DMS153 treated with DMSO at 0.1 percent for 48 hours (cell line): ENCODE data around the gene PARD6B.
A peak's percentile ranks its signal among the peaks of the same experiment; 100 is the strongest.
"Not testable (repeated sequence)": the region's sequence is repeated elsewhere in the genome, so short reads cannot be mapped to it uniquely, and the experiment has no call there.

ENCODE experiments used
- DNase-seq: peaks from one replicate; lab custom pipeline; 2025; ENCODE audit not compliant: unreplicated experiment; lab: John Stamatoyannopoulos, UW

The PARD6B gene

DNA sequence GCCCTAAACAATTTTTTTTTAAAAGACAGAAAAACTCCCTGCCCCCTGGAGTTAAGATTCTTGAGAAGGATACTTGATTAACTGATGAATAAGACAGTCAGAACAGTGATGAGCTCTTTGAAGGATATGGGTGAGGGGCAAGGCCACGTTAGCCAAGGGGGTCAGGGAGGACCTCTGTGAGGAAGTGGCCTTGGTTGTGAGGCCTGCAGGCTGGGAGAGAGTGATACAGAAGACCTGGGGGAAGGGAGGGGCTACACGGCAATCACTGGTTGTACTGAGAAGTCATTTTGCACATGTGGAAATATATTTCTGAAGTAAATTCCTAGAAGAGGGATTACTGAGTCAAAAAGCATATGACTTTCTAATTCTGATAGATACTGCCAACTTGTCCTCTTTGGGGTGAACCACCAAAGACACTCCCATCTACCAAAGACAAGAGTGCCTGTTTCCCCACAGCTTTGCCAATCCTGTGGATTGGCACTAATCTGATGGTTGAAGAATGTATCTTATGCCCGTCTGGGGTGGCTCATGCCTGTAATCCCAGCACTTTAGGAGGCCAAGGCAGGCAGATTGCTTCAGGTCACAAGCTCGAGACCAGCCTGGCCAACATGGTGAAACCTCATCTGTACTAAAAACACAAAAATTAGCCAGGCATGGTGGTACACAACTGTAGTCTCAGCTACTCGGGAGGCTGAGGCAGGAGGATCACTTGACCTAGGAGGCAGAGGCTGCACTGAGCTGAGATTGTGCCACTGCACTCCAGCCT is 41.2 kb downstream of the PARD6B start:
- DNase-seq = no peak

DNA sequence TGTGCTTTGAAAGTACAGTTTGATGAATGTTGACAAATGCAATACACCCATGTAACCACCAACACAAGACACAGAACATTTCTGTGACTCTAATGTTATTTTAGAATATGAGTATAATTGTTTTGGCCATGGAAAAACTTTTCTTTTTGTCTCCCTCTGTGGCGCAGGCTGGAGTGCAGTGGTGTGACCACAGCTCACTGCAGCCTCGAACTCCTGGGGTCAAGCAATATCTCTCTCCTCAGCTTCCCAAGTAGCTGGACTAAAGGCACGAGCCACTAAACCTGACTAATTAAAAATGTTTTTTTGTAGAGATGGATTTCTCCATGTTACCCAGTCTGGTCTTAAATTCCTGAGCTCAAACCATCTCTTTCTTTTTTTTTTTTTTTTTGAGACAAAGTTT is 43.1 kb downstream of the PARD6B start:
- DNase-seq = no peak

DNA sequence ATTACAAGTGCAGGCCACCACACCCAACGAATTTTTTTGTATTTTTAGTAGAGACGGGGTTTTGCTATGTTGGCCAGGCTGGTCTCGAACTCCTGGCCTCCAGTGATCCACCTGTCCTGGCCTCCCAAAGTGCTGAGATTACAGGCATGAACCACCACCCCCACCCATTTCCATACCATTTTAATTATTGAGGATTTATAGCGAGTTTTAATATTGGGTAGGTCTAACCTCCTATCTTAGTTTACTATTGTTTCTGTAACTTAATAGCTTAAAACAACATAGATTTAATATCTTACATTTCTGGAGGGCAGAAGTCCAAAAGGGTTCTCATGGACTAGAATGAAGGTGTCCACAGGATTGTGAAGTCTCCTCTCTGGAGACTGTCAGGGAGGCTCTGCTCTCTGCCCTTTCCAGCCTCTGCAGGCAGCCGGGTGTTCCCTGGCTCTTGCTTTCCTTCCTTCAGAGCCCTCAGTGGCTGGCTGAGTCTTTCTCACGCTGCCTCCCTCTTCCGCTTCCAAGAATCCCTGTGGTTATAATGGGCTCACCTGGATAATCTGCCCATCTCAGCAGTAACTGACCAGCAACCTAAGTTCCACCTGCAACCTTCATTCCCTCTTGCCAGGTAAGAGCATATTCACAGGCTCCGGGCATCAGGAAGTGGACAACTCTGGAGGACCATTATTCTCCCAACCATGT is 44.9 kb downstream of the PARD6B start:
- no peak for DNase-seq

DNA sequence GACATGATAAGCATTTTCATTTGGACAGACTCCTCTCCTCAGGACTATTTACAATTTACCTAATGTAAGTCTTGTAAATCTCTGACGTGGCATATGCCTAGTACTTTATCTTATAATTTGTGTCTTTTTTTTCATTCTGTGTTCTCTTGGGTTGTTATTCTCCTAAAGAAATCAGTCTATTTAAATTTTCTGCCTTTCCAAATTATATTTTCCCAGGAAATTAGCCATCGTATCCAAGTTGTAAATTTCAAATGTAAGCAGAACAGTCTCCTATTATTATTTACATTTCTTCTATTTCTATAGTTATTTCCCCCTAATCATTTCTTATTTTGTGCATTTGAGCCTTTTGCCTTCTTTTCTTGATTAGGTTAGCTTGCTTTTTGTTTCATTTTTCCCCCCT is 46.0 kb downstream of the PARD6B start:
- no peak for DNase-seq

DNA sequence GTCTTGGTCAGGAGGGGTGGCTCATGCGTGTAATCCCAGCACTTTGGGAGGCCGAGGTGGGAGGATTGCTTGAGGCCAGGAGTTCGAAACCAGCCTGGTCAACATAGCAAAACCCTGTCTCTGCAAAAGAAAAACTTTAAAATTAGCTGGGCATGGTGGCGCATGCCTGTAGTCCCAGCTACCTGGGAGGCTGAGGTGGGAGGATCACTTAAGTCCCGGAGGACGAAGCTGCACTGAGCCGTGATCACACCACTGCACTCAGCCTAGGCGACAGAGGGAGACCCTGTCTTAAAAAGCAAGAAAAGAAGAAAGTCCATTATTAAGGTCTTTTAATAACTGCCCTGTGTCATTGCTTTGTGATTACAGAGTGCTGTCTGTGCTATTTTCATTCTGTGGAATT is 47.6 kb downstream of the PARD6B start:
- not testable (repeated sequence) for DNase-seq

DNA sequence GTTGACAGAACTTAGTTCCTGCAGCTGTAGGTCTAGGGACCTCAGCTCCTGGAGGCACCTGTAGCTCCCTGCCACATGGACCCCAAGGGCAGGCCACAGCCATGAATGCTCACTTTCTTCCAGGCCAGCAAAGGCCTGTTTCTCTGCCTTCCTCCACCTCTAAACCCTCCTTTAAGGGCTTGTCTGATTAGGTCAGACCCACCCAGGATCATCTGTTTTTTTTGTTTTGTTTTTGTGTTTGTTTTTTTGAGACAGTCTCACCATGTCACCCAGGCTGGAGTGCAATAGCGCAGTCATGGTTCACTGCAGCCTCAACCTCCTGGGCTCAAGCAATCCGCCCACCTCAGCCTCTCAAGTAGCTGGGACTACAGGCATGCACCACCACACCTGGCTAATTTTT is 52.0 kb downstream of the PARD6B start:
- DNase-seq = no peak

DNA sequence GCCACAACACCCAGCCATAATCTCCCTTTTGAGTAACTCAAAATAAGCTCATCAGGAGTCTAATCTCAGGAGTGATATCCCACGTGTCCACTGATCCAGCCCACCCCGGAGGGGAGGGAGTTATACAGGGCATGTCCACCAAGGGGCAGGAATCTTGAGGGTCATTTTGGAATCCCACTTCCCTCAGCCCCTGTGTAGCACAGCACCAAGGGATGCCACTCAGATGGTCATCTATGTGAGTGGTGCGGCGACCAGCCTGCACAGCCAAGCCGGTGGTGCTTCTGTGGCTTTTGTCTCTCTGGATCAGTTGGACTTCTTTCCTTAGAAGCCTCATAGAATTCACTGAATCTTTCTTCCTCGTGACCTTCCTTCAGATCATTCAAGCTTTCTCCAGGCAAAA is 52.5 kb downstream of the PARD6B start:
- DNase-seq = no peak

DNA sequence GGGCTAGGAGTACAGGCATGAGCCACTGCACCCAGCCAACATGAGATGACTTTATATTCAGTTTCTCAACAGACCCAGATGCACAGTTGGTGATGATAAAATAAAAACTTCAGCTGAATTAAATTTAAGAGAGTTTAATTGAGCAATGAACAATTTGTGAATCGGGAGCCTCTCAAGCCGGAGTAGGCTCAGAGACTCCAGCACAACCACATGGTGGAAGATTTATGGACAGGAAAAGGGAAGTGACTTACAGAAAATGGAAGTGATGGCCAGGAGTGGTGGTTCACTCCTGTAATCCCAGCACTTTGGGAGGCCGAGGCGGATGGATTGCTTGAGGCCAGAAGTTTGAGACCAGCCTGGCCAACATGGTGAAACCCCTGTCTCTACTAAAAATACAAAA is 53.1 kb downstream of the PARD6B start:
- no peak for DNase-seq

DNA sequence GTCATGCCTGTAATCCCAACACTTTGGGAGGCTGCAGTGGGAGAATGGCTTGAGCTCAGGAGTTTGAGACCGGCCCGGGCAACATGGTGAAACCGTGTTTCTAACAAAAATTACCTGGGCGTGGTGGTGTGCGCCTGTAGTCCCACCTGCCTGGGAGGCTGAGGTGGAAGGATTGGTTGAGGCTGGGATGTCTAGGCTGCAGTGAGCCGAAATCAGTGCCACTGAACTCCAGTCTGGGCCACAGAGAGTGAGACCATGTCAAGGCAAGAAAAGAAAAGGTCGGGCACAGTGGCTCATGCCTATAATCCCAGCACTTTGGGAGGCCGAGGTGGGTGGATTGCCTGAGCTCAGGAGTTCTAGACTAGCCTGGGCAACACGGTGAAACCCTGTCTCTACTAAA is 55.3 kb downstream of the PARD6B start:
- no peak for DNase-seq

DNA sequence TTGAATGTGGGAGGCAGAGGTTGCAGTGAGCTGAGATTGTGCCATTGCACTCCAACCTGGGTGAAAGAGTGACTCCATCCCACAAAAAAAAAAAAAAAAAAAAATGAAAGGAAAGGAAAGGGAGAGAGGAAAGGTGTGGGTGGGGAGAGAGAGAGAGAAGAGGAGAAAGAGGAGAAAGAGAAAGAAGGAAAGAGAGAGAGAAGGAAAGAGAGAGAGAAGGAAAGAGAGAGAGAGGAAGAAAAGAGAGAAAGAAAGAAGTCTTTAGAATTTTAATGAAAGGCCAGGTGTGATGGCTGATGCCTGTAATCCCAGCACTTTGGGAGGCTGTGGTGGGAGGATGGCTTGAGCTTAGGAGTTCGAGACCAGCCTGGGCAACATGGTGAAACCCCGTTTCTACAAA is 55.8 kb downstream of the PARD6B start:
- DNase-seq = no peak

DNA sequence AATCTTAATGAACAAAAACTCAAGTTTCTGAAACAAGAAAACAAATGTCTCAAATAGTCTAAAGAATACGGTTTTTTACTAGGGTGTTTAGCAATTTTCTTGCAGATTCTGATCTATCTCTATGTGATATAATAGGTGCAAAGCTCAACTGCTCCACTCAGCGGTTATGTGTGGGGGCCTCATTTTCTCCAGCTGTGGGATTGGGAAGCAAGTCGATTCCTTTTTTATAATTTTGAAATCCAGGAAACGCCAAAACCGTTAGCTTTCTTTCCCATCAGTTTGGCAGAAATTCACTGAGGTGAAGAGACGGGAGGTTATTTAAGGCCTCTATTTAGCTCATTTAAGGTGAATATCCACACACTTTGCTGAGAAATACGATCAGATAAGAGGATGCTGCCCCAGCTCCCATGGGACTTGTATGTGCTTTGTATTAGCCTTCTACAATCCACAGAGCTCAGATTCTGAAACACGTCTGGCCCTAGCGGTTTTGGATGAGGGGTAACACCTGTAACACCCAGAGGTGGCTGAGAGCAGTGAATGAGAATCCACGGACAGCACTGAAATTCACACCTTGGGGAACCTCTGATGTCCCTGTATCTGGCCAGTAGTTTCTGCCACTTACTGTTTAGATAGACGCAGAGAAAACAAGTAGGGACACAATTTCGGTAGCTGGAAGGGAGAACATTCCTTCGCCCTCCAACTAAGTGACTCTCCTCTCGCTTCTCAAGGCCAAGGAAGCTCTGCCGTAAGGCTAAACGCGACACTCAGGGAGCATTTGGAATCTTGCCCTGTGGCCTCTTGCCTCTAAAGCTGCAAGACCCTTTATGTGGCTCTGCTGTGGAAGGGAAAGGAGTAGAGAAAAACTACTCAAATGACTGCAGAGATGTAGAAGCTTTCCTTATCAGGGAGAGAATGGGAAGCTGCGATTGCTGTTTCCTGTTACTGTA is 56.9 kb downstream of the PARD6B start:
- DNase-seq = no peak

DNA sequence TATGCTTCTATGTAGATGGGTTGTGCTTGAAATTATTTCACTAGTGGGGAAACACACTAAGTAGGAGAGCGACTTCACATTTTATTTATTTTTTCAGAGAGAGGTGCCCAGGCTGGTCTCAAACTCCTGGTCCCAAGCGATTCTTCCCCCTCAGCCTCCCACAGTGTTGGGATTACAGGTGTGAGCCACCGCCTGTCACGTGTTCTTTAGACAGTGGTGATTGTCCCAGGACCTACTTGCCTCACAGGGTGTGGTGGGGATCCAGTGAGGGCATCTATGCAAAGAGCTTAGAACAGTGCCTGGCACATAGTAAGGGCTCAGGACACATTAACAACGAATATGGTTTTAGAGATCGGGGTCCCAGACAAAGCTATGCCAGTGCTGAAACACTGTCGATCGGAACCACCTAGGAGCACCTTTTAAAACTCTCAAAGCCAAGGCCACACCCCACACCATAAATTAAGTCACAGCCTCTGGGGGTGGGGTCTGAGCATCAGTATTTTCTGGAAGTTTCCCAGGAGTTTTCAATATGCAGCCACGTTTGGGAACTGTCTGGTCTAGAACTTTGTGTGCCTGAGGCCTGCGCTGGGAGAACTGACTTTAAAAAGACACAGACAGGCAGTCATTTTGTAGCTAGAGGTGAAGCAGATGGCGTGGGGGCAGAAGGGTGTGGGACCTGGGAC is 58.7 kb downstream of the PARD6B start:
- no peak for DNase-seq

DNA sequence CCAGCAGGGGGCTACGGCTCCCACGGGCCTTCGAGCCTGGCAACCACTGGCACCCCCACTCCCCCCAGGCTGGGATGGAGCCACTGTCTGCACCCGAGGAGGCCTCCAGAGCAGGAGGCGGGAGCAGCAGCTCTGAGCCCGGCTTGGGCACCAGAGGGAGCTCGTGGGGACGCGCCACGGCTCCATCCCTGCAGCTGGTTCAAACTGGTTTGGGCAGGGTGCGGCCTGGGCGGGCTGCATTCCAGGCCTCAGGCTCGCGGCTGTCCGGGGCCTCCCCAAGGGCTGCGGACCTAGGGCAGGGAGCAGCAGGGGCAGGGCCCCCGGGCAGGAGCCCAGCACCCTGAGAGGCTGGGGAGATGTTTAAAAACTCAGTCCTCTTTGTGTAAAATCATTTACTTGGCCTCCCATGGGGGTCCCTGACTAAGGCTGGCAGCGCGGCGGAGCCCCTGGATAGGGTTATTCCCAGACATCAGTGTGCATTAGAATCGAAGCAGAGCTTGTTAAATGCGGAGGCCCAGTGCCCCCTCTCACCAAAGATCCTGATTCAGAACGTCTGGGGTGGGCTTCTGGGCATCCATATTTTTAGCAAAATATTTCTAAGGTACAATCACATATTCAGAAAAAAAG is 59.4 kb downstream of the PARD6B start:
- peak; percentile 82 for DNase-seq

DNA sequence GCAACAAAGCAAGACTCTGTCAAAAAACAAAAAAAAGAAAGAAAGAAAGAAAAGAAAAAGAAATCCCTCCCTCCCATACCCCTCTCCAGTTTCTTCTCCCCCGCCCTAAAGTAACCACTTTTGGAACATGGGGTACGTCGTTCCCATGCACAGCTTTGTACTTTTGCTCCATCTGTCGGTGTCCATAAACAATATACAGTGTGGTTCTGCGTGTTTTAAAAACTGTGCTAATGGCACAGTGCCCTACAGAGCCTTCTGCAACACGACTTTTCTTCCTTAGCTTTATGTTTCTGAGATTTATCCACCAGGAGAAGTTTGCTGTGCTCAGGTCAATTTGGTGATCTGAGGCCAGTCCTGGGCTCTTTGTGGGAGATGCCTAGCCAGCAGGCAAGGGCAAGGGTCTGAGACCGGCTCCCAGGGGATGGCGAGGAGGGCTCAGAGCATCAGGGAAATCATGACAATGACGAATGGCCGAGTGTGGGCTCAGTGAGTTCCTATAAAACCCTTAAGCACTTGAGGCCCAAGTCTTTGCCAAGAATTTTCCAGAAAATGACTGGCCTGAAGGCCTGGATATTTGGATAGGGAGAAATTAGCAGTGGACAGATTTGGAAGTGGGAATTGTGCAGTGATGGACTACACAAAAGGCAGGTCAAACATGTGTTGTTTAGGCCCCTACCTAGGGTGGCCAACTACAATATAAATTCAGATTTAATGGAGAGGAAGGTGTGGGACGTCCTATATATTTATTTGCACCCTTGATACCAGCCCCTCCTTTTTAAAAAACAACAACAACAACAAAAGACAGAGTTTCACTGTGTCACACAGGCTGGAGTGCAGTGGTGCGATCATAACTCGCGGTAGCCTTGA is 61.6 kb downstream of the PARD6B start:
- DNase-seq = no peak

DNA sequence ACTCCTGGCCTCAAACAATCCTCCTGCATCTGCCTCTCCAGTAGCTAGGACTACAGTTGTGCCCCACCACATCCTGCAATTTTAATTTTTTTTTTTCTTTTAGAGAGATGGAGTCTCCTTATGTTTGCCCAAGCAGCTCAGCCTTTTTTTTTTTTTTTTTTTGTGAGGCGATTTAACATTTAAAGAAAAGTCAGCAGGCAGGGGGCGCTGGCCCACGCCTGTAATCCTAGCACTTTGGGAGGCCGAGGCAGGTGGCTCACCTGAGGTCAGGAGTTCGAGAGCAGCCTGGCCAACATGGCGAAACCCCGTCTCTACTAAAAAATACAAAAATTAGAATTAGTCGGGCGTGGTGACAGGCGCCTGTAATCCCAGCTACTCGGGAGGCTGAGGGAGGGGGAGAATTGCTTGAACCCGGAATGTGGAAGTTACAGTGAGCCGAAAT is 62.2 kb downstream of the PARD6B start:
- DNase-seq = not testable (repeated sequence)

DNA sequence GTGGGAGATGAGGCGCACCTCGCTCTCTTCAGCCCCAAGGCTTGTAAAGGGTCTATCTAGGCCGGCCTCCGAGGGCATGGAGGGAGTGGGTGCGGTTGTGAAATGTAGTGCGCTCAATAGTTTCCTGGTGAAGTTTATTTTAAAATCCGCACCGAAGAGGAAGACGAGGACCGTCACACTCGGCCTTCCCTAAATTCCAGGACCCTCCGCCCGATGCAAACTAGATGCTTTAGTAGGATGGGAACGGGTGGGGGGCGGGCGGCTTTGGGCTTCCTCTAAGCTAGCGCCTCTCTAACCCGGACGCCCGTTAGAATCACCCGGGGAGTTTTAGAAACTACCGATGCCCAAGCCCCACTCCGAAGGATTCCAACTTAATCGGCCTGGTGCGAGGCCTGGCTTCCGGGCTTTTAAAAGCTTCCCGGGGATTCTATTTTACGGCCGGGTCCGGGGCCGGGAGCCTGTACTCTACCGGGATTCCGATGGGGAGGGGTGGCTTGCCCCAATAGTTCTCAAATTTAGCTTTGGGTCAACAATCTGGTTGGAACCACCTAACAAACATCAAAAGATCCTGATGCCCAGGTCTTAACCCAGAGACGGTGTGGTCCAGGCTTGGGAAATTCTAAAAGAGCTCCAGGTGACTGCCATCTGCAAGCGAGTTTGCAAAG is 62.9 kb downstream of the PARD6B start:
- no peak for DNase-seq

DNA sequence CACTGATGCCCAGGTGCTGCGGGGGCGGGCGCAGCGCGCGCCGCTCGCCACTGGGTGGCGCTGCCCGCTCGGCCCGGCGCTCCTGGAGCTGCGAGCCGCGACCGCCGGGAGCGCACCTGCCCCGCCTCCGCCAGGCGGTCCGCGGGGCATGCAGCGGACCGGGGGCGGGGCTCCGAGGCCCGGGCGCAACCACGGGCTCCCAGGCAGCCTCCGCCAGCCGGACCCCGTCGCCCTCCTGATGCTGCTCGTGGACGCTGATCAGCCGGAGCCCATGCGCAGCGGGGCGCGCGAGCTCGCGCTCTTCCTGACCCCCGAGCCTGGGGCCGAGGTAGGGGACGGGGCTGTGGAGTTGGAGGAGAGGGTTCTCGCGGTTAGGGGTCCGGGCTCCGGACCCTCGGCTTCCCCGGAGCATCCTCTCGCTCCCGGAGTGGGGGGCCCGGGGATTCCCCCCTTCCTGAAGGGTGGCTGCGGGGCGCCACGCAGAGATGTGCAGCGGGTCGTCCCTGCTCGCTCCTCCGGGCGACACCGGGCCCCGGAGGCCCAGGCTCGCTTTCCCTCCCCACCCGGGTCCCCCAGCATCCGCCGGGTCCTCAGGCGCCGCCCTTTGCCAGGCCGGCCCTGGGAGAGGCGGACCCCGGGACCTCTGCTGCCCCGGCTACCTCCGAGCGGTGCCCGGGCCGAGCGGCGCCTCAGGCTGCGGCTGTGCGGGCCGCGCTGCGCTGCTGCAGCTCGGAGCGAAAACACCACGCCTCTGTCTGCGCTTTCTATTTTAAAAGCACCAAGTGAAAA is 63.7 kb downstream of the PARD6B start, which contains the start of gene BCAS4:
BCAS4 (plus strand) TSS at position 216 of the 789 bp plus-strand sequence; CDS start at position 239, 23 bp downstream.
- DNase-seq = peak; percentile 65

DNA sequence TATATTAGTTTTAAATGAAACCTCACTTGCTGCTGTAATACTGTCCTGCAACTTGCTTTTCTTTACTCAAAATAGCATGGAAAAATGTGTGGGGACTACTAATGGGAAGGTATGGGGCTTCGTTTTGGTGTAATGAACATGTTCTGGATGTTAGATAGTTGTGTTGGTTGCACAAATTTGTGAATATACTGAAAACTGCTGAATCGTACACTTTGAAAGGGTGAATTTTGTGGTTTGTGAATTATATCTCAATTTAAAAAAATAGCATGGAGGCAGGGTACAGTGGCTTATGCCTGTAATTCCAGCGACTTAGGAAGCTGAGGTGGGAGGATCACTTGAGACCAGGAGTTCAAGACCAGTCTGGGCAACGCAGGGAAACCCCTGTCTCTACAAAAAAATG is 65.8 kb downstream of the PARD6B start:
- no peak for DNase-seq
